ENCODE data around the gene IGSF3. TPM values are rescaled to one million over a fixed set of nuclear protein-coding genes. Genes with fewer than 3 reads are reported as not detected.

The IGSF3 gene
- total and polyA plus RNA-seq, 2 of the 13 experiments (the other 11 are each of a cell fraction or from before 2014, with no cell fraction given), result 0.11 to 0.16 TPM

DNA sequence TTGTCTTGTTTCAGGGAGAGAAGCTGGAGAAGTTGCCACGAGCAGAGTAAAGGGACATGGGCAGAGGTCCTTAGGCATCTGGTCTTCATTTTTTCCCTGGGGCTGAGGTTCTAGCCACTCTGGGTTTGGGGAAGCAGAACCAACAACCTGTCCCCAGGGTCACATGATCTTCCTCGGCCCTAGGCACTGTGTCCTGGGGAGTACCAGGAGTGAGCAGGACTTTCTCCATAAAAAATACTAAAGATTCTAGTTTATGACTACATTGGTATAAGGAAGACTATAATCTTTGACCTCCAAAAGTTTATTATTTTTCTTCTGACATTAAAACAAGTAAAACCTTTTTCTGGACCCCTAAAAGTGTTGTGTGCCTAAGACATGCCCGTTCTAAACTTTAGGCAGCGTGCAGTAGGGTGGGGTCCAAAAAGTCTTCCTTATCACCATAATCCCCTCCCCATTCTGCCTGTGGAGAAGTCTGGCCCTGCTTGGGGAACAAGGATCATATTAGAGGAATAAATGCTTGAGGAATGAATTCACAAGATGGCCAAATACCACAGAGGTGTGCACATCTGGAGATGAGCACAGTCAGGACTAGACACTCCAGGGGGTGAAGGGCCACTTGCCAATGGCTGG is 19.3 kb upstream of the IGSF3 start:
- Histone ChIP-seq H3K27ac (ENCODE audit: extremely low read length, insufficient read depth, low read length) (no peak overlapping the region), H2AFZ (ENCODE audit: low read length) (no peak overlapping the region), H3K4me1 (ENCODE audit: insufficient read depth, low read length) (peaks cover 10% of the 10 kb centered on the region), H3K9ac (ENCODE audit: insufficient read depth, low read depth, low read length) (no peak overlapping the region), H4K20me1 (ENCODE audit: insufficient read depth, low read length) (no peaks in the 10 kb centered on the region), H3K27me3 (ENCODE audit: control insufficient read depth in 1 of 2, insufficient read depth in 2 of 2, low read length in 2 of 2) (no peaks in the 10 kb centered on the region; a peak in 1 of 5 replicates), H3K9me3 (ENCODE audit: low read length) (no peaks in the 10 kb centered on the region), H3K36me3 (replicated peaks in 1 of 2; ENCODE audit: control insufficient read depth in 1 of 2, insufficient read depth in 2 of 2, low read length in 2 of 2) (no peaks in the 10 kb centered on the region), H3K4me3 (replicated peaks in 1 of 3; ENCODE audit: insufficient read depth in 1 of 3, low read depth in 2 of 3, low read length in 3 of 3) (no peak overlapping the region), H3K4me2 (ENCODE audit: low read depth, low read length) (no peak overlapping the region), H3K79me2 (ENCODE audit: insufficient read depth, low read length) (no peaks in the 10 kb centered on the region)
- ATAC-seq (no peak), DNase-seq (ENCODE audit: low spot score) (no peak), FAIRE-seq (no peak)
- intact Hi-C loops (cut with micrococcal nuclease; ENCODE audit: unreplicated experiment), result no loop called here
- BruUV-seq (replicated peaks), result no TSS peak
- 46% methylated on average over 4 of the region's 4 CpGs for WGBS (ENCODE audit: low lambda C conversion rate)
- no peak for TF ChIP-seq SSRP1 (CRISPR knock-in tag; IDR thresholded peaks at IDR 0.05)
- TF ChIP-seq, protein P1, sequence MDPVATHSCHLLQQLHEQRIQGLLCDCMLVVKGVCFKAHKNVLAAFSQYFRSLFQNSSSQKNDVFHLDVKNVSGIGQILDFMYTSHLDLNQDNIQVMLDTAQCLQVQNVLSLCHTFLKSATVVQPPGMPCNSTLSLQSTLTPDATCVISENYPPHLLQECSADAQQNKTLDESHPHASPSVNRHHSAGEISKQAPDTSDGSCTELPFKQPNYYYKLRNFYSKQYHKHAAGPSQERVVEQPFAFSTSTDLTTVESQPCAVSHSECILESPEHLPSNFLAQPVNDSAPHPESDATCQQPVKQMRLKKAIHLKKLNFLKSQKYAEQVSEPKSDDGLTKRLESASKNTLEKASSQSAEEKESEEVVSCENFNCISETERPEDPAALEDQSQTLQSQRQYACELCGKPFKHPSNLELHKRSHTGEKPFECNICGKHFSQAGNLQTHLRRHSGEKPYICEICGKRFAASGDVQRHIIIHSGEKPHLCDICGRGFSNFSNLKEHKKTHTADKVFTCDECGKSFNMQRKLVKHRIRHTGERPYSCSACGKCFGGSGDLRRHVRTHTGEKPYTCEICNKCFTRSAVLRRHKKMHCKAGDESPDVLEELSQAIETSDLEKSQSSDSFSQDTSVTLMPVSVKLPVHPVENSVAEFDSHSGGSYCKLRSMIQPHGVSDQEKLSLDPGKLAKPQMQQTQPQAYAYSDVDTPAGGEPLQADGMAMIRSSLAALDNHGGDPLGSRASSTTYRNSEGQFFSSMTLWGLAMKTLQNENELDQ (CRISPR knock-in tag; IDR thresholded peaks at IDR 0.05; ENCODE audit: borderline replicate concordance), result no peak
- no peak for TF ChIP-seq ZNF766 (CRISPR knock-in tag; IDR thresholded peaks at IDR 0.05; ENCODE audit: borderline replicate concordance)
- TF ChIP-seq, protein P2, sequence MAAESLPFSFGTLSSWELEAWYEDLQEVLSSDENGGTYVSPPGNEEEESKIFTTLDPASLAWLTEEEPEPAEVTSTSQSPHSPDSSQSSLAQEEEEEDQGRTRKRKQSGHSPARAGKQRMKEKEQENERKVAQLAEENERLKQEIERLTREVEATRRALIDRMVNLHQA (CRISPR knock-in tag; IDR thresholded peaks at IDR 0.05), result no peak
- TF ChIP-seq NCOA1 (CRISPR knock-in tag; IDR thresholded peaks at IDR 0.05), result no peak
- no peak for TF ChIP-seq ZNF44 (CRISPR knock-in tag; IDR thresholded peaks at IDR 0.05)
- ChIA-PET POLR2A (no interaction called here), CTCF (ENCODE audit: low intra/inter-chr PET ratio, low total read pairs) (no interaction called here)
- in situ Hi-C loops (cut with HindIII; ENCODE audit: extremely low pct_ligation_motif_present, low pct_unique_long_range_greater_than_20kb), result no loop called here
